HFF-Myc (cell line): ENCODE data around the gene TSC2.

Experiments
- DNase-seq: peaks from one replicate; pipeline ENCODE4 v3.0.0-alpha.2; 2011; ENCODE audit warnings: low read depth; ENCODE audit errors: extremely low read depth
- H3K4me3 ChIP-seq: replicated peaks from 2 replicates; pipeline ENCODE4 v1.5.1; 2011; ENCODE audit warnings: low read depth, mild to moderate bottlenecking, control low read depth, low read length
- TF ChIP-seq, protein P1 (sequence below): IDR thresholded peaks from 2 replicates; pipeline ENCODE4 v1.5.1; 2012; ENCODE audit warnings: mild to moderate bottlenecking, low read depth, low read length, control low read depth; ENCODE audit errors: missing control alignments

The TSC2 gene

GRCh38 chr16:2056077-2056476 is 8.3 kb downstream of the TSC2 start:
- DNase-seq: no peak
- TF ChIP-seq, protein P1, sequence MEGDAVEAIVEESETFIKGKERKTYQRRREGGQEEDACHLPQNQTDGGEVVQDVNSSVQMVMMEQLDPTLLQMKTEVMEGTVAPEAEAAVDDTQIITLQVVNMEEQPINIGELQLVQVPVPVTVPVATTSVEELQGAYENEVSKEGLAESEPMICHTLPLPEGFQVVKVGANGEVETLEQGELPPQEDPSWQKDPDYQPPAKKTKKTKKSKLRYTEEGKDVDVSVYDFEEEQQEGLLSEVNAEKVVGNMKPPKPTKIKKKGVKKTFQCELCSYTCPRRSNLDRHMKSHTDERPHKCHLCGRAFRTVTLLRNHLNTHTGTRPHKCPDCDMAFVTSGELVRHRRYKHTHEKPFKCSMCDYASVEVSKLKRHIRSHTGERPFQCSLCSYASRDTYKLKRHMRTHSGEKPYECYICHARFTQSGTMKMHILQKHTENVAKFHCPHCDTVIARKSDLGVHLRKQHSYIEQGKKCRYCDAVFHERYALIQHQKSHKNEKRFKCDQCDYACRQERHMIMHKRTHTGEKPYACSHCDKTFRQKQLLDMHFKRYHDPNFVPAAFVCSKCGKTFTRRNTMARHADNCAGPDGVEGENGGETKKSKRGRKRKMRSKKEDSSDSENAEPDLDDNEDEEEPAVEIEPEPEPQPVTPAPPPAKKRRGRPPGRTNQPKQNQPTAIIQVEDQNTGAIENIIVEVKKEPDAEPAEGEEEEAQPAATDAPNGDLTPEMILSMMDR: peak; percentile 25
- H3K4me3 ChIP-seq: no peak overlapping the region

- DNase-seq: no peak
- H3K4me3 ChIP-seq: no peak overlapping the region
- TF ChIP-seq, protein P1: peak; percentile 15
These were observed 9.1 kb downstream of the TSC2 start for GRCh38 chr16:2056681-2057407.

- TF ChIP-seq, protein P1: no peak
- DNase-seq: no peak
- no peak overlapping the region for H3K4me3 ChIP-seq
These were observed 9.7 kb downstream of the TSC2 start for GRCh38 chr16:2057438-2057837.

DNA sequence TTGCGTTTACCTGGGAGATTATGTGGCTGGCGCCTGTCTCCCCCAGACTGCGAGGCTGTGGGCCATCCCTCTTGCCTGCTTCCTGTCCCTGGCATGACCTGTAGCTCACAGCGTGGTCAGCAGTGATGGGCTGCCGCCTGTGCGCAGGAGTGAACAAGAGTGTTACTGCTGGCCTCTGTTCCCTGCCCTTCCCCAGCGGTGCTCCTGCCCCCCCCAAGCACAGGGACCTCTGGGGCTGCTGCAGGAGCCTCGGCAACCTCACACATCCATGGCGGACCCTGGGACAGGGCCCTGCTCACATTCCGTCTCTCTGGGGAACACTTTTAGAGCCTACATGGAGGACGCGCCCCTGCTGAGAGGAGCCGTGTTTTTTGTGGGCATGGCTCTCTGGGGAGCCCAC is 10.6 kb downstream of the TSC2 start:
- TF ChIP-seq, protein P1: no peak

GRCh38 chr16:2058872-2059271 is 11.1 kb downstream of the TSC2 start:
- H3K4me3 ChIP-seq: no peak overlapping the region
- DNase-seq: no peak
- TF ChIP-seq, protein P1: no peak

More for the DNA sequence above, 10.6 kb downstream of the TSC2 start:
- H3K4me3 ChIP-seq: no peak overlapping the region
- DNase-seq: no peak

DNA sequence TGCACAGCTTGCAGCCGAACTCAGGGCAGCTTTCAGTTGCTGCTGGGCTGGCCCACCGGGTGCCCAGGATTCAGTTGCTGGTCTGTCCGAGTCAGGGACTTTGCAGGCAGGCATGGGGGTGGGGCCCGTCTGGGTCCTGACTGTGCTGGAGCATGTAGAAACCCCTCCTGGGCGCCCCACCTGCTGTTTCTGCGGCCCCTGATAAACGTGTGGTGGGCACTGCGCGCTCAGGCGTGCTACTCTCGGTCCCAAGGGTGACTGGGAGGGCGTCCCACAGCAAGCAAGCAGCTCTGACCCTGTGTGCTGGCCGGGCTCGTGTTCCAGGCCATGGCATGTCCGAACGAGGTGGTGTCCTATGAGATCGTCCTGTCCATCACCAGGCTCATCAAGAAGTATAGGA is 12.6 kb downstream of the TSC2 start:
- no peak for DNase-seq
- TF ChIP-seq, protein P1: no peak
- H3K4me3 ChIP-seq: no peak overlapping the region

- H3K4me3 ChIP-seq: no peak overlapping the region
- TF ChIP-seq, protein P1: no peak
- DNase-seq: no peak
These were observed 13.2 kb downstream of the TSC2 start for GRCh38 chr16:2061023-2061422.
